ENCODE data around the gene RHBG.

- TF ChIP-seq CTCF (IDR thresholded peaks at IDR 0.05) (no peak), ZFX (IDR thresholded peaks at IDR 0.05; ENCODE audit: borderline replicate concordance) (no peak)
Observed at GRCh38 chr1:156379420-156380165, 10.6 kb downstream of the RHBG start.

Data from 22Rv1 (cell line).